OCI-LY1 (cell line): Measurements from ENCODE around the gene MAD1L1.

Experiments
- H2AFZ ChIP-seq: fragments of 200-600 bp; sonication (generic), shearing (Covaris generic); 2 replicates; pipeline ENCODE4 v1.6.0; 2014; ENCODE audit warnings: antibody characterized with exemption, mild to moderate bottlenecking, low read length
- H3F3A ChIP-seq: fragments of 200-600 bp; sonication (generic), shearing (Covaris generic); 2 replicates; pipeline ENCODE4 v1.6.0; 2014; ENCODE audit warnings: mild to moderate bottlenecking, antibody characterized with exemption, low read length, moderate library complexity; ENCODE audit not compliant: insufficient read depth
- H3K27ac ChIP-seq: fragments of 200-600 bp; sonication (generic); 2 replicates; pipeline ENCODE4 v1.5.1; 2014; ENCODE audit warnings: low read length, mixed run types, mild to moderate bottlenecking, low read depth; ENCODE audit not compliant: poor library complexity, severe bottlenecking
- H3K27me3 ChIP-seq: fragments of 200-600 bp; sonication (generic); 2 replicates; pipeline ENCODE4 v1.6.0; 2014; ENCODE audit warnings: antibody characterized with exemption, mild to moderate bottlenecking, low read length, moderate library complexity; ENCODE audit not compliant: insufficient read depth
- H3K36me3 ChIP-seq: fragments of 200-600 bp; sonication (generic); 2 replicates; pipeline ENCODE4 v1.6.1; 2014; ENCODE audit warnings: mild to moderate bottlenecking, antibody characterized with exemption, low read length, moderate library complexity, mixed read lengths; ENCODE audit not compliant: insufficient read depth
- H3K4me1 ChIP-seq: fragments of 200-600 bp; sonication (generic); 2 replicates; pipeline ENCODE4 v1.5.1; 2014; ENCODE audit warnings: mild to moderate bottlenecking, low read length, moderate library complexity; ENCODE audit not compliant: insufficient read depth, severe bottlenecking
- H3K4me2 ChIP-seq: fragments of 200-600 bp; sonication (generic), shearing (Covaris generic); 2 replicates; pipeline ENCODE4 v1.6.1; 2014; ENCODE audit warnings: low read length
- H3K4me3 ChIP-seq: fragments of 200-600 bp; sonication (generic); 2 replicates; pipeline ENCODE4 v1.5.1; 2014; ENCODE audit warnings: low read length, low read depth, mild to moderate bottlenecking, mixed read lengths; ENCODE audit not compliant: poor library complexity, severe bottlenecking
- H3K79me2 ChIP-seq: fragments of 200-600 bp; shearing (Covaris generic); 2 replicates; pipeline ENCODE4 v1.6.1; 2016; ENCODE audit warnings: mixed run types, low read length, mixed read lengths; ENCODE audit not compliant: insufficient read depth
- H3K9ac ChIP-seq: fragments of 200-600 bp; sonication (generic), shearing (Covaris generic); 2 replicates; pipeline ENCODE4 v1.6.1; 2014; ENCODE audit warnings: mild to moderate bottlenecking, low read length, mixed read lengths
- H3K9me2 ChIP-seq: fragments of 200-600 bp; sonication (generic), shearing (Covaris generic); 2 replicates; pipeline ENCODE4 v1.6.1; 2014; ENCODE audit warnings: low read depth, mild to moderate bottlenecking, low read length, mixed read lengths
- H3K9me3 ChIP-seq: fragments of 200-600 bp; shearing (Covaris generic); 2 replicates; pipeline ENCODE4 v1.6.1; 2014; ENCODE audit warnings: low read length, mixed read lengths
- H4K20me1 ChIP-seq: fragments of 200-600 bp; sonication (generic), shearing (Covaris generic); 2 replicates; pipeline ENCODE4 v1.6.0; 2016; ENCODE audit warnings: mild to moderate bottlenecking, low read length; ENCODE audit not compliant: insufficient read depth
- EZH2 ChIP-seq: fragments of 200-600 bp; sonication (generic), shearing (Covaris generic); IDR thresholded peaks from 2 replicates; pipeline ENCODE4 v1.8.0; 2017; ENCODE audit warnings: borderline replicate concordance, mixed run types, mild to moderate bottlenecking, antibody characterized with exemption, low read length, moderate library complexity, mixed read lengths
- TF ChIP-seq, protein P1 (sequence below): fragments of 200-600 bp; sonication (generic), shearing (Covaris generic); IDR thresholded peaks from 2 replicates; pipeline ENCODE4 v1.5.1; 2017; ENCODE audit warnings: mild to moderate bottlenecking, antibody characterized with exemption, low read length, moderate library complexity, mixed read lengths

MAD1L1 gene

DNA sequence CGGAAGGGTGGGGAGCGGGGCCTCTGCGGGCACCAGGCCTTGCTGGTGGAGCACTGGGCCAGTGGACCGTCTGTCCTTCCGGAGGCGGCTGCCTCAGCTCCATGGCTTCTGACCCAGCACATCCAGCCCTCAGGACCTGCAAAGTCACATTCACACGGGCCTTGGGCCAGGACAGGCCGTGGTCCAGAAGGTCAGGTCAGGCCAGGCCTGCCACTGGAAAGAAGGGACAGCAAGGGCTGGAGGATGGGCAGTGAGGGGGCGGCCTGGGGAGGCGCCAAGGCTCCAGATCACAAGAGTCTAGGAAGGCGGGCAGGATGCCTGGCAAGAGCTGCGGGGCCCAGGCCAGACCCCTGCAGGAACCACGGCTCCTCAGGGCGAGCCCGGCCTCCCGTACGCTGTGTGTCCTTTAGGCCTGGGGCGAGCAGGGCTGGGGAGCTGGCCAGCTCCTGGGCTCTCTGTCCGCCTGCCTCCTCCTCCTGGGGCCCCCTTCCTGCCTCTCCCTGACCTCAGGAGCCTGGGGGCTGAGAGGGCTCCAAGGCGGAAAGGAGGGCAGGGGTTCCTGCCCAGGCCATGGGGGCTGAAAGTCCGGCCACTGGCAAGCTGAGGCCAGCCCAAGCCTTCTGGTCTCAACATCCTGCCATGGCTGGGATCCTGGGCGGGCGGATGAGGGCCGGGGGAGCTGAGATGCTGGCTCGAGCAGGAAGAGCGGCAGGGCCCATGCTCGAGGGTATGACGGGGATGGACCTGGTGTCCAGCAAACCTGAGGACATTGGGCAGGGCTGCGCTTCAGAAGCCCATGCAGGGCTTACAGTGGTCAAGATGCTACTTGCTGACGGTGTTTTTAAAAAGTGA lies 336.9 kb downstream of the MAD1L1 start:
- H3K9me3 ChIP-seq: no peaks in the 10 kb centered on the region
- TF ChIP-seq EZH2: no peak
- TF ChIP-seq, protein P1, sequence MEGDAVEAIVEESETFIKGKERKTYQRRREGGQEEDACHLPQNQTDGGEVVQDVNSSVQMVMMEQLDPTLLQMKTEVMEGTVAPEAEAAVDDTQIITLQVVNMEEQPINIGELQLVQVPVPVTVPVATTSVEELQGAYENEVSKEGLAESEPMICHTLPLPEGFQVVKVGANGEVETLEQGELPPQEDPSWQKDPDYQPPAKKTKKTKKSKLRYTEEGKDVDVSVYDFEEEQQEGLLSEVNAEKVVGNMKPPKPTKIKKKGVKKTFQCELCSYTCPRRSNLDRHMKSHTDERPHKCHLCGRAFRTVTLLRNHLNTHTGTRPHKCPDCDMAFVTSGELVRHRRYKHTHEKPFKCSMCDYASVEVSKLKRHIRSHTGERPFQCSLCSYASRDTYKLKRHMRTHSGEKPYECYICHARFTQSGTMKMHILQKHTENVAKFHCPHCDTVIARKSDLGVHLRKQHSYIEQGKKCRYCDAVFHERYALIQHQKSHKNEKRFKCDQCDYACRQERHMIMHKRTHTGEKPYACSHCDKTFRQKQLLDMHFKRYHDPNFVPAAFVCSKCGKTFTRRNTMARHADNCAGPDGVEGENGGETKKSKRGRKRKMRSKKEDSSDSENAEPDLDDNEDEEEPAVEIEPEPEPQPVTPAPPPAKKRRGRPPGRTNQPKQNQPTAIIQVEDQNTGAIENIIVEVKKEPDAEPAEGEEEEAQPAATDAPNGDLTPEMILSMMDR: no peak
- H3K4me1 ChIP-seq: no peaks in the 10 kb centered on the region
- no peak overlapping the region for H3K9ac ChIP-seq
- H3K9me2 ChIP-seq: no peaks in the 10 kb centered on the region
- no peak overlapping the region for H3K4me3 ChIP-seq
- no peak overlapping the region for H3K4me2 ChIP-seq
- no peaks in the 10 kb centered on the region for H3K79me2 ChIP-seq
- H4K20me1 ChIP-seq: no peaks in the 10 kb centered on the region
- no peak overlapping the region for H2AFZ ChIP-seq
- no peaks in the 10 kb centered on the region for H3K27me3 ChIP-seq
- peaks cover 25% of the 10 kb centered on the region; the same call in 1 of the 2 replicates for H3K36me3 ChIP-seq
- no peak overlapping the region for H3K27ac ChIP-seq
- H3F3A ChIP-seq: no peaks in the 10 kb centered on the region

DNA sequence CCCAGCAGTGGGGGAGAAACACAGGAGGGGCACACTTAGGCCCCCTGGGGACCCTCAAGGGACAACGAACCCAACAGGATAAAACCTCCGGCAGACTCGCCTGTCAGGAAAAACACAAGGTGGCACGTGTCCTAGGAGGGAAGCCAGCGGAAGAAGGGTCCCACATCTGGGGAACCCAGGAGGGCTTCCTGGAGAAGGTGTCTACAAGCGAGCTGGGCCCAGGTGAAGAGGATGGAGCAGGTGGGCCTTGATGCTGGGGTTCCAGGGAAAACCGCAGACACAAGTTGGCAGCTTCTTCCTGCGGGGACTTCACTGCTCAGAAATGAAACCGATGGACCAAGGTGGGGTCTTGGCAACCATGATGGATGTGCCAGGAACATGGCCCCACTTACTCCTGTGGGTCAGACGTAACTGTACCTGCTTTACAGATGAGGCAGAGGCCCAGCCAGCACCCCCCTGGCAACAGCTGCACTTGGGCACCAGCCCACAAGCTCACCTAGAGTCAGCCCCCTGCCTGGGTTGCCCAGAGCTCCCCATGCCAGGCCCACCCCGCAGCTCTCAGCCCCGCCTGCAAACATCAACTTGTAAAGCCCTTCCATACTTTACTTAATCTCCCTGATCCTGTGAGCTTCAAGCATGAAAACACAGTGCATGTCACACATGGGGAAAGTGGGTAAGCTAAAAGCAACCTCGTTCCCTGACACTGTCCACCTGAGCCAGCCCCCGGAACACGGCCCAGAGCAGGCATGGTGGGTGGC lies 337.7 kb downstream of the MAD1L1 start:
- no peak overlapping the region for H3K27ac ChIP-seq
- H2AFZ ChIP-seq: no peak overlapping the region
- no peak overlapping the region for H3K4me3 ChIP-seq
- H3K27me3 ChIP-seq: no peaks in the 10 kb centered on the region
- H3K9me3 ChIP-seq: no peaks in the 10 kb centered on the region
- no peaks in the 10 kb centered on the region for H3F3A ChIP-seq
- no peaks in the 10 kb centered on the region for H3K4me1 ChIP-seq
- peaks cover 25% of the 10 kb centered on the region; the same call in 1 of the 2 replicates for H3K36me3 ChIP-seq
- H3K9me2 ChIP-seq: no peaks in the 10 kb centered on the region
- H4K20me1 ChIP-seq: no peaks in the 10 kb centered on the region
- H3K9ac ChIP-seq: no peak overlapping the region
- no peaks in the 10 kb centered on the region for H3K79me2 ChIP-seq
- H3K4me2 ChIP-seq: no peak overlapping the region
- TF ChIP-seq EZH2: no peak
- TF ChIP-seq, protein P1: no peak

DNA sequence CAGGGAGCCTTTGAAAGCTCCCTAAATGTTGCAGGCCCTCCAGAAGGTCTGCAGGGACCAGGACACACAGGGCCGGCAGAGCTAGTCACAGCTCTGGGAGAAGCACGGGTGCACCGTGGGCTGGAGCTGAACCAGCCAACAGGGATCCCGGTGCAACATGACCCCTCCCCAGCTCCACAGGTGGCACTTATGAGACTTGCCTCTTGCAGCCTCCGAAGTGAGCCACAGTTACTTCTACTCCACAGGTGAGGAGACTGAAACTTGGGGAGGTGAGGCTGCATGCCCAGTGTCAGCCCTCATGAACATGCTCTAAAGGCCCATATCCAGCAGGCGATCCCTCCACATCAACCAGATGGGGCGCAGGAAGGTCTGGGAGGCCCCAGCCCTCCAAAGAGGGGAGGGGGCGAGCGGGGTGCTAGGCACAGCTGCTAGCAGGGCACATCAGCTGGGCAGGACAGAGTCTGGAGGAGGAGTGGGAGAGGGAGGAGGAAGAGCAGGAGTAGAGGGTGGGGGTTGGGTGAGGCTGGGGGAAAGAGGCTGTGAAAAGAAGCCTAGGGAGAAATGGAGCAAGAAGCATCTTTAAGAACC lies 338.3 kb downstream of the MAD1L1 start:
- H3K4me2 ChIP-seq: no peak overlapping the region
- H3F3A ChIP-seq: no peaks in the 10 kb centered on the region
- no peaks in the 10 kb centered on the region for H3K27me3 ChIP-seq
- no peak for TF ChIP-seq EZH2
- TF ChIP-seq, protein P1: no peak
- no peaks in the 10 kb centered on the region for H4K20me1 ChIP-seq
- H3K79me2 ChIP-seq: no peaks in the 10 kb centered on the region
- H2AFZ ChIP-seq: no peak overlapping the region
- no peaks in the 10 kb centered on the region for H3K4me1 ChIP-seq
- H3K36me3 ChIP-seq: peaks cover 25% of the 10 kb centered on the region; the same call in 1 of the 2 replicates
- no peak overlapping the region for H3K27ac ChIP-seq
- H3K9me2 ChIP-seq: no peaks in the 10 kb centered on the region
- no peak overlapping the region for H3K9ac ChIP-seq
- no peak overlapping the region for H3K4me3 ChIP-seq
- H3K9me3 ChIP-seq: no peaks in the 10 kb centered on the region
